HepG2 (cell line): ENCODE results near the gene RIPK3. TPM values are rescaled to one million over a fixed set of nuclear protein-coding genes. Genes with fewer than 3 reads are reported as not detected.

Source experiments
- AKAP8 ChIP-seq: sonication (generic); formaldehyde crosslinking; IDR thresholded peaks from 2 replicates; pipeline ENCODE4 v1.5.1; 2020; ENCODE audit warnings: mild to moderate bottlenecking, missing genetic modification reagents
- EP300 ChIP-seq, 3 experiments: sonication (generic) in 1 of 3; formaldehyde crosslinking in 1 of 3; IDR thresholded peaks; 2 replicates each; pipeline versions ENCODE4 v1.5.1 to v1.6.1; 2011 to 2020; ENCODE audit warnings: low read depth in 2 of 3, low read length in 2 of 3, borderline replicate concordance in 1 of 3, improper control_type of control experiment in 1 of 3, mild to moderate bottlenecking in 1 of 3, missing genetic modification reagents in 1 of 3, moderate library complexity in 1 of 3
- EZH2 ChIP-seq: conservative IDR thresholded peaks from 2 replicates; pipeline ENCODE4 v1.6.1; 2012; ENCODE audit warnings: mild to moderate bottlenecking, low read depth, low read length, moderate library complexity
- HMG20A ChIP-seq: IDR thresholded peaks from 2 replicates; pipeline ENCODE4 v1.6.1; 2016; ENCODE audit warnings: borderline replicate concordance
- MTA1 ChIP-seq: sonication (generic); formaldehyde crosslinking; IDR thresholded peaks from 2 replicates; pipeline ENCODE4 v1.4.0; 2020; ENCODE audit warnings: missing genetic modification reagents, mild to moderate bottlenecking, borderline replicate concordance
- PHF21A ChIP-seq: sonication (generic); formaldehyde crosslinking; IDR thresholded peaks from 2 replicates; pipeline ENCODE4 v1.5.0; 2020; ENCODE audit warnings: mild to moderate bottlenecking, missing genetic modification reagents
- RXRA ChIP-seq: sonication (generic); formaldehyde crosslinking; IDR thresholded peaks from 2 replicates; pipeline ENCODE4 v1.5.1; 2020; ENCODE audit warnings: missing genetic modification reagents
- RXRB ChIP-seq: IDR thresholded peaks from 2 replicates; pipeline ENCODE4 v1.6.1; 2016; ENCODE audit warnings: borderline replicate concordance, missing genetic modification reagents, missing compliant biosample characterization
- SALL1 ChIP-seq: sonication (generic); formaldehyde crosslinking; IDR thresholded peaks from 2 replicates; pipeline ENCODE4 v1.8.0; 2022; ENCODE audit warnings: mild to moderate bottlenecking, missing genetic modification reagents
- SKIL ChIP-seq: sonication (generic); formaldehyde crosslinking; IDR thresholded peaks from 2 replicates; pipeline ENCODE4 v1.8.0; 2022; ENCODE audit warnings: missing genetic modification reagents, mild to moderate bottlenecking, moderate library complexity, borderline replicate concordance
- SP2 ChIP-seq: sonication (generic); formaldehyde crosslinking; IDR thresholded peaks from 2 replicates; pipeline ENCODE4 v1.5.1; 2020; ENCODE audit warnings: mild to moderate bottlenecking, missing genetic modification reagents
- SSRP1 ChIP-seq: IDR thresholded peaks from 2 replicates; pipeline ENCODE4 v1.6.1; 2016; ENCODE audit warnings: control low read depth
- ZFAT ChIP-seq: sonication (generic); formaldehyde crosslinking; conservative IDR thresholded peaks from 2 replicates; pipeline ENCODE4 v1.8.1; 2023; ENCODE audit warnings: missing genetic modification reagents, inconsistent platforms
- ZNF256 ChIP-seq: sonication (generic); formaldehyde crosslinking; conservative IDR thresholded peaks from 2 replicates; pipeline ENCODE4 v1.4.0; 2020; ENCODE audit warnings: missing genetic modification reagents
- ZNF460 ChIP-seq: sonication (generic); formaldehyde crosslinking; IDR thresholded peaks from 2 replicates; pipeline ENCODE4 v1.5.1; 2020; ENCODE audit warnings: missing genetic modification reagents, mild to moderate bottlenecking, borderline replicate concordance
- ZNF543 ChIP-seq: sonication (generic); formaldehyde crosslinking; IDR thresholded peaks from 2 replicates; pipeline ENCODE4 v1.4.0; 2020; ENCODE audit warnings: mild to moderate bottlenecking, missing genetic modification reagents
- ZNF598 ChIP-seq: sonication (generic); formaldehyde crosslinking; IDR thresholded peaks from 2 replicates; pipeline ENCODE4 v1.5.1; 2020; ENCODE audit warnings: mild to moderate bottlenecking, missing genetic modification reagents, borderline replicate concordance
- polyA plus RNA-seq, 8 experiments: library from polyadenylated mRNA; depleted of rRNA in 3 of 8; stranded (reverse) in 7 of 8; unstranded in 1 of 8; fragments of >200 nt; fragmentation: Illumina TruSeq in 4 of 8; extraction: Trizol in 4 of 8; gene quantifications; 2 replicates each; pipeline versions ENCODE4 v1.2.1 to v1.2.3, GENCODE V29; 2011 to 2016; ENCODE audit warnings: low read depth in 4 of 8, missing spikeins in 1 of 8, mixed read lengths in 1 of 8; ENCODE audit not compliant: insufficient read depth in 1 of 8
- total RNA-seq, 5 experiments: library from RNA; depleted of rRNA; stranded (reverse); fragments of >200 nt; fragmentation: Illumina TruSeq; extraction: Trizol; gene quantifications; 2 replicates each; pipeline ENCODE4 v1.2.3, GENCODE V29; 2016; ENCODE audit warnings: low read depth in 1 of 5
- TF ChIP-seq, protein P1 (sequence below): sonication (generic); formaldehyde crosslinking; IDR thresholded peaks from 2 replicates; pipeline ENCODE4 v1.8.0; 2022; ENCODE audit warnings: low read depth, missing genetic modification reagents
- TF ChIP-seq, protein P2 (sequence below): sonication (generic); formaldehyde crosslinking; IDR thresholded peaks from 2 replicates; pipeline ENCODE4 v1.4.0; 2020; ENCODE audit warnings: missing genetic modification reagents
- TF ChIP-seq, protein P3 (sequence below): sonication (generic); formaldehyde crosslinking; IDR thresholded peaks from 2 replicates; pipeline ENCODE4 v1.9.0; 2021; ENCODE audit warnings: missing genetic modification reagents, mild to moderate bottlenecking, borderline replicate concordance

RIPK3 gene
- total and polyA plus RNA-seq, 2 of the 13 experiments (the other 11 are each of a cell fraction or from before 2014, with no cell fraction given) = not detected

GRCh38 chr14:24296341-24297157 is 43.2 kb downstream of the RIPK3 start (continued):
- TF ChIP-seq, protein P1, sequence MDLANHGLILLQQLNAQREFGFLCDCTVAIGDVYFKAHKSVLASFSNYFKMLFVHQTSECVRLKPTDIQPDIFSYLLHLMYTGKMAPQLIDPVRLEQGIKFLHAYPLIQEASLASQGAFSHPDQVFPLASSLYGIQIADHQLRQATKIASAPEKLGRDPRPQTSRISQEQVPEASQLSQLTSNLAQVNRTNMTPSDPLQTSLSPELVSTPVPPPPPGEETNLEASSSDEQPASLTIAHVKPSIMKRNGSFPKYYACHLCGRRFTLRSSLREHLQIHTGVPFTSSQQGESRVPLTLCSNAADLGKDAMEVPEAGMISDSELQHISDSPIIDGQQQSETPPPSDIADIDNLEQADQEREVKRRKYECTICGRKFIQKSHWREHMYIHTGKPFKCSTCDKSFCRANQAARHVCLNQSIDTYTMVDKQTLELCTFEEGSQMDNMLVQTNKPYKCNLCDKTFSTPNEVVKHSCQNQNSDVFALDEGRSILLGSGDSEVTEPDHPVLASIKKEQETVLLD (CRISPR knock-in tag) = no peak
- TF ChIP-seq AKAP8 (CRISPR knock-in tag) (no peak; the same call in 1 of the 2 replicates), EZH2 (no peak), ZFAT (CRISPR knock-in tag) (no peak), MTA1 (CRISPR knock-in tag) (no peak), ZNF256 (CRISPR knock-in tag) (no peak), PHF21A (CRISPR knock-in tag) (no peak), RXRA (peak; percentile 68), ZNF460 (no peak), ZNF598 (CRISPR knock-in tag) (peak; percentile 80; the same call in 1 of the 2 replicates), SALL1 (peak; percentile 80), EP300 (IDR thresholded peaks at IDR 0.05; ENCODE audit: low read depth in 2 of 2, low read length in 2 of 2) (no peak), EP300 (CRISPR knock-in tag; IDR thresholded peaks at IDR 0.05; ENCODE audit: borderline replicate concordance) (0 out of 2 replicates have a peak, but pooled peaks have one; percentile 3), SKIL (CRISPR knock-in tag) (no peak), RXRB (CRISPR knock-in tag) (peak; percentile 68; the same call in 1 of the 2 replicates), SSRP1 (CRISPR knock-in tag) (peak; percentile 73; the same call in 1 of the 2 replicates), HMG20A (CRISPR knock-in tag) (no peak), ZNF543 (no peak; the same call in 1 of the 2 replicates), SP2 (CRISPR knock-in tag) (no peak)
- TF ChIP-seq, protein P2, sequence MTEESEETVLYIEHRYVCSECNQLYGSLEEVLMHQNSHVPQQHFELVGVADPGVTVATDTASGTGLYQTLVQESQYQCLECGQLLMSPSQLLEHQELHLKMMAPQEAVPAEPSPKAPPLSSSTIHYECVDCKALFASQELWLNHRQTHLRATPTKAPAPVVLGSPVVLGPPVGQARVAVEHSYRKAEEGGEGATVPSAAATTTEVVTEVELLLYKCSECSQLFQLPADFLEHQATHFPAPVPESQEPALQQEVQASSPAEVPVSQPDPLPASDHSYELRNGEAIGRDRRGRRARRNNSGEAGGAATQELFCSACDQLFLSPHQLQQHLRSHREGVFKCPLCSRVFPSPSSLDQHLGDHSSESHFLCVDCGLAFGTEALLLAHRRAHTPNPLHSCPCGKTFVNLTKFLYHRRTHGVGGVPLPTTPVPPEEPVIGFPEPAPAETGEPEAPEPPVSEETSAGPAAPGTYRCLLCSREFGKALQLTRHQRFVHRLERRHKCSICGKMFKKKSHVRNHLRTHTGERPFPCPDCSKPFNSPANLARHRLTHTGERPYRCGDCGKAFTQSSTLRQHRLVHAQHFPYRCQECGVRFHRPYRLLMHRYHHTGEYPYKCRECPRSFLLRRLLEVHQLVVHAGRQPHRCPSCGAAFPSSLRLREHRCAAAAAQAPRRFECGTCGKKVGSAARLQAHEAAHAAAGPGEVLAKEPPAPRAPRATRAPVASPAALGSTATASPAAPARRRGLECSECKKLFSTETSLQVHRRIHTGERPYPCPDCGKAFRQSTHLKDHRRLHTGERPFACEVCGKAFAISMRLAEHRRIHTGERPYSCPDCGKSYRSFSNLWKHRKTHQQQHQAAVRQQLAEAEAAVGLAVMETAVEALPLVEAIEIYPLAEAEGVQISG = peak; percentile 90
- TF ChIP-seq, protein P3, sequence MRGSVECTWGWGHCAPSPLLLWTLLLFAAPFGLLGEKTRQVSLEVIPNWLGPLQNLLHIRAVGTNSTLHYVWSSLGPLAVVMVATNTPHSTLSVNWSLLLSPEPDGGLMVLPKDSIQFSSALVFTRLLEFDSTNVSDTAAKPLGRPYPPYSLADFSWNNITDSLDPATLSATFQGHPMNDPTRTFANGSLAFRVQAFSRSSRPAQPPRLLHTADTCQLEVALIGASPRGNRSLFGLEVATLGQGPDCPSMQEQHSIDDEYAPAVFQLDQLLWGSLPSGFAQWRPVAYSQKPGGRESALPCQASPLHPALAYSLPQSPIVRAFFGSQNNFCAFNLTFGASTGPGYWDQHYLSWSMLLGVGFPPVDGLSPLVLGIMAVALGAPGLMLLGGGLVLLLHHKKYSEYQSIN (CRISPR knock-in tag) = no peak
